Left lobe of liver (tissue), 2 donors: ENCODE results near the gene AURKAIP1. TPM values are rescaled to one million over a fixed set of nuclear protein-coding genes. Genes with fewer than 3 reads are reported as not detected.

Experiments used
- ATAC-seq: fragments of 200-7000 bp; cut with Tn5 transposase; one replicate; pipeline ENCODE4 v1.9.1; 2020; ENCODE audit warnings: mild to moderate bottlenecking, moderate library complexity
- DNase-seq: peaks from one replicate; pipeline ENCODE4 v3.0.0-alpha.2; 2020; ENCODE audit warnings: low spot score
- total RNA-seq: library from RNA; stranded (reverse); gene quantifications from one replicate; pipeline ENCODE4 v1.2.1, GENCODE V29; 2021
- donor health status: DM: no; HTN: no; CAD: no; lungs with moderate emphysema.
- donor health status: DM: no; HTN: yes; CAD: no.

AURKAIP1 gene
- total RNA-seq, 1 donor from 2014 or later: 130 TPM

DNA sequence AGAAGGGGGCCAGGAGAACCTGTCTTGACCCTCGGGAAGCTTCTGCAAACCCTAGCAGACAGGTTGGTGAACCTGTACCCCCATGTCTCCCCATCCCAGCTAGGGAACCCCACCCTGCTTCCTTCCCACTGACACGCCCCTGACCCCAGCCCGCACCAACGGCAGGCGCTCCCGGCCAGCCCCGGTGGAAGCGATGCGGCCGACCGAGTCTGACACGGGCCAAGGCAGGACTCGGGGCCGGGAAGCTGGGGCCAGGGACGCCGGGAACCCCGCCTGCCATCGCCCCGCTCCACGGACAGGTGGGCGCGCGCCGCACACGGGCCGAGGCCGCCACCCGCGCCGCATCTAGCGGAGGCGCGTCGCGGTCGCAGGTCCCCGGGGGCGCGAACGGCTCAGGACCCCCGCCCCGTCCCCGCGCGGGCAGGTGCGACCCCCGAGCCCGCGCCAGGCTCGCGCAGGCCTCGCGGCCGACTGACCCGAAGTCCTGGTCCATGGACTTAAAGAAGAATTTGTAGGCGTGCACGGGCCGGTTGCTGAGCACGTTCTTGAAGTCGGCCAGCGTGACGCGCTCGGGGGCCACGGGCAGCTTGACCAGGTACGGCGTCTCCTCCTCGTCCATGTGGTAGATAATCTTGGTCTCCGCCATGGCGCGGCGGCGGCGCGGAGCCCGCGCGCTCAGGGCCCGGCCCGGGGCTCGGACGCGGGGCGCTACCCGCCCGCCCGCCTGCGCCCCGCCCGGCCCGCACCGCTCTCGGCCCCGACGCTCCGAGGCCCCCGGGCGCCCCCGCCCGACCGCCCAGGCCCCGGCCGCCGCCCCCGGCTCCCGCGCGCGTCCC is 26.4 kb downstream of the AURKAIP1 start:
- peak; percentile 1 for ATAC-seq
- DNase-seq: peak; percentile 62

DNA sequence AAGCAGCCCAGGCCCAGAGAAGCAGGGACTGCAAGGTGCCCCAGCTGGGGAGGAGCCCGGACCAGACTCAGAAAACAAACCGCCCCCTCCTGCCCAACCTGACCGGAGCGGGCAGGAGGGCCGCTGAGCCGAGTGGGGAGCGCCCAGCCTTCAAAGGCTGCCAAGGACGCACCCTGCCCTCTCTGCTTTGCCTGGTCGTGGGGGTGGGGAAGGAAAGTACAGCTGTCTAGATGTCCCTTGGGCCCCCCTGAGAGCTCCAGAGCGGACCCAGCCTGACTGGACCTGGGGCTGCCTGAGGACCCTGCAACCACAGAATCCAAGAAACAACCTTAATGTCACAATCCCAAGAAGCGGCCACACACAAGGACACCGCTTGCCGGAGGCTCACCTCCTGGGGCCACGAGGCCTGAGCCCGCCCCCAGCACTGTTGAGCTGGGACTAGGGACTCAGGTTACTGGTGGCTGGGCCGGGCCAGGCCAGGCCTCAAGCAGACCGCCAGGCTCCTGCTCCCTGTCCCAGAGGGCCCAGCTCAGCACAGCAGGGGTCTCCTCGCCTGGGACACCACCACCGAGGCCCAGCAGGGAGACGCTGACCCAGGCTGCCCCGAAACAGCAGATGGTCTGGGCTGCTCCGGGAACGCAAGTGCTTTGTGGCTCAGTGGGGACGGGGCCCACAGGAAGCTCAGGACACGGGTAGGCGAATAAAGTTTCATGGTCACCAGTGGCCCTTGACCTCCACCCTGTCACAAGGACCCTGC is 27.2 kb downstream of the AURKAIP1 start:
- ATAC-seq: peak; percentile 58
- peak; percentile 83 for DNase-seq

DNA sequence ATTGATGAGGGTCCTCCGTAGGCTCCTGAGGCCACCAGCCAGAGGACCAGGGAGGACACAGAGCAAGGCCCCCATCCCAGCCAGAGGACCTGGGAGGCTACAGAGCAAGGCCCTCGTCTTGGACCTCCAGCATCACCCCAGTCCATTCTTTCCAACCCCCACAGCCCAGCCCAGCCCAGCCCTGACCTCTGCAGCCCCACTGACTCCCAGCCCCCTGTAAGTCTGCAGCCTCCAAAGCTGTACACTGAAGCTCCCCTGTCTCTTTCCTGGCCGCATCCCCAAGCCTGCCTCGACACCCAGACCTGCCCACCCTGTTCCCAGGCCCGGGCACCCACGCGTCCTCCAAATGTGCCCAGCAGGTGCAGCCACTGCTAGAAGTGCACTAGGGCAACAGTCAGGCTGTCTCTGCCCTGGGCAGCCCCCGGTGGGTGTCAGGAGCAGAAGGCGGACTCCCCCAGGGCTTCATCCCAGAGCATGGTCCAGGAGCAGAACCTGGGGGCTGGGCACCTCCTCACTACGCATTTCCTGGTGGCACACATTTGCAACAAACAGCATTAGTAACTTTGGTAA is 27.9 kb downstream of the AURKAIP1 start:
- no peak for ATAC-seq
- peak; percentile 45 for DNase-seq

DNA sequence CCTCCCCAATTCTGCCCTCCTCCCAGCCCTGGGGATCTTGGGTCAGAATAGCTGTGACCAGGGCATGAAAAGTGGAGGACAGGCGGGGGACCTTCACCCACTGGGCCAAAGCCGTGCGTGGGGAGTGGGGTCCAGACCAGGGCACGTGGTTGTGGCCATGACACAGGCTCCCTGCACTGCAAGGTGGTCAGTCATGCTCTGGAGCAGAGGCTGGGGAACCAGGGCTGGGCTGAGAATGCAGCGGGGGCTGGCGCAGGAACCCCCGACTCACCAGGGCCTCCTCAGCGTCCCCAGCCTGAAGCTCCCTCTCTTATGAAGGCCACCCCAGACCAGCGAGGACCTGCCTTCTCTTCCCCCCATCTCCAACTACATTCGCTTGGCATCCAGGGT is 28.5 kb downstream of the AURKAIP1 start:
- ATAC-seq: no peak

DNA sequence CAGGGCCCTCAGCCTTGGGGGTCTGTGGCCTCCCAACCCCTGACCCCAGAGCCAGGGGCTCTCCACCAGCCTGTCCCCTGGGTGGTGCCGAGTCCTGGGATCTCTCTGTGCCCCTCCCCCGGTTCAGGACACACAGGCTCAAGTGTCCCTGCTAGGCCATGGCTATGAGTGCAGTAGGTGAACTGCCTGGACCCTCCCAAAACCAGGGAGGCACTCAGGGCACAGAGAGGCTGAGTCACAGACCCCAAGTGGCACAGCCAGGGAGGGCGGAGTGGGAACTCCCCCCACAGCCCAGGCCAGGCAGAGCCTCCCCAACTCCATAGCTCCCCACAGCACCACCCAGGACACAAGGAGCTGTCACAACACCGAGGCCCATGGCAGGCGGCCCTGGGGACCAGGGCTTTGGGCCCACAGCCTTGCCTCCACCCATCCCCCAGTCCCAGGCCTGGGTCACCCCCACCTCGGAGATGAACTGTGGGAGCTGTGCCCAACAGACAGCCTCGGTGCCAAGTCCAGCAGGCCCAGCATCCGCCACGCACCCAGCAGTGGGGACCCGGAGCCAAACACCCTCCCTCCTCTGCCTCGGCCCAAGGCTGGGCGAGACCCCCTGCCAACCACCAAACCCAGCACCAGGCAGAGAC is 29.0 kb downstream of the AURKAIP1 start:
- peak; percentile 3 for ATAC-seq
- peak; percentile 70 for DNase-seq

More for the DNA sequence above, 28.5 kb downstream of the AURKAIP1 start:
- no peak for DNase-seq

DNA sequence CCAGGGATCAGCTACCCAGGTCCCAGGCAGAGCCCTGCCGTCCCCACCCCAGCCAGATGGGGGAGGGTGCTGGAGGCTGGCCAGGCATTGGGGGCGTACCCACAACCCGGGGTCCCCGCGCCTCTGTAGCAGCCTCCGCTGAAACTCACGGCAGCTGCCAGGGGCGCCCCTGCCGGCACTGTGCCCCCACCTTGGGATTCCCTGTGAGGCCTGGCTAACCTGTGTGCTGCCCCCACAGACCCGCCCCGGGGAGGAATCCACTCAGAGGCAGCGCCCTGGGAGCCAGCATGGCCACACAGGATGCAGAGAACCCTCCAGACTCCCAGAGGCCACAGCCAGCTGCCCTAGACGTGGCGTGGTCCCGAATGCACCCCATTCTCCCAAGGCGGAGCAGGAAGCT is 29.6 kb downstream of the AURKAIP1 start:
- DNase-seq (peak; percentile 50), ATAC-seq (no peak)

DNA sequence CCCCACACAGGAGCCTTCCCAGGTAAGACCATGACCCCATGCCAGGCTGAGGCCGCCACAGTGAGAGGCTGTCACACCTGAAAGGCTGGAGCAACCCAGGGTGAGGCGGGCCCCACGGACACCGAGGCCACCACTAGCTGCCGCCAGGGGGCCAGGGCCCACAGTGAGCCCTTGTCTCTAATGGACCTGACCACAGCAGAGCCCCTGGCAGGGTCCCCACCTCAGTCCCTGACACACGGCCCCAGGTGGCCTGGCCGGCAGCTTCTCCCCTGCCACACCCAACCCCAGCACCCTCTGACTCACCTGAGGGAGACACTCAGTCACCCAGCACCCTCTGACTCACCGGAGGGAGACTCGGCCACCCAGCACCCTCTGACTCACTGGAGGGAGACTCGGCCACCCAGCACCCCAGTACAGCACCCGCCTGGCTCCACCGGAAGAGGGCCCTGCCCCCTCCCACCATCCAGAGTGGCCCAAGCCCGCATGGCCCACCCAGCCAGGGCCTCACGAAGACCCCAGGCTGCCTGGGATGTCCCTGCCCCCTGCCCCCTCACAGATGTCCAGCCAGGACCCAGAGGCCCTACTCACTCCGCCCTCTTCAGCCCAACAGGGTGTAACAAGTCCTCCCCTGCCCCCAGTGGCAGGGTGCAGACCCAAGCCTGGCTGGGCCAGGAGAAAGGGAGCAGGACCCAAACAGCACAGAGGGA is 30.2 kb downstream of the AURKAIP1 start:
- DNase-seq: peak; percentile 60

DNA sequence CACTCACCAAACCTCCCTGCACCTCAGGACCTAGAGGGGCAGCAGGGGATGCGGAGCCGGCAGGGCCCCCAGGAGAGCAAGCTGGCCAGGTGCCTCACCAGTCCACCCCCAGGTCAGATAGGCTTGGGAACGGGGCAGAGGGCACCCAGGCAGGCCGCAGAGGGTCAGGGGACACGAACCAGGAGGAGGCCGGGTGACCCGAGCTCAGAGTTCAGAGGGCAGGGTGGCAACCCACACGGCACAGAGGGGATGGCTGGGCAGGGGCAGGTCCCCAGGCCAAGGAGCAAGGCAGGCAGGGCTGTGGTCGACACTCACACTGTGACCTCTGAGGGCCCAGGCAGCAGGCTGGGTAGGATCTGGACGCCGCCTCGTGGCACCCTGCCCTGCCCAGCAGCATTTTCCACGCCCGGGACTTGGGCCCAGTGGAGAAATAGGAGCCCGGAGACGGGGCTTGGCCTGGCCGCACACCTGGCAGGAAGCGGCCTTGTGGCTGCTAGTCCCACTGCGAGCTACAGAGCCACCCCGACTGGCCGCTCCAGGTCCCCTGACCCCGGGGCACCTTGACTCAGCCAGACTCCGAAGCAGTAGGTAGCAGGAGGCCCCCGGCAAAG is 31.1 kb downstream of the AURKAIP1 start:
- peak; percentile 64 for ATAC-seq
- peak; percentile 89 for DNase-seq

More for the DNA sequence above, 30.2 kb downstream of the AURKAIP1 start:
- peak; percentile 6 for ATAC-seq

DNA sequence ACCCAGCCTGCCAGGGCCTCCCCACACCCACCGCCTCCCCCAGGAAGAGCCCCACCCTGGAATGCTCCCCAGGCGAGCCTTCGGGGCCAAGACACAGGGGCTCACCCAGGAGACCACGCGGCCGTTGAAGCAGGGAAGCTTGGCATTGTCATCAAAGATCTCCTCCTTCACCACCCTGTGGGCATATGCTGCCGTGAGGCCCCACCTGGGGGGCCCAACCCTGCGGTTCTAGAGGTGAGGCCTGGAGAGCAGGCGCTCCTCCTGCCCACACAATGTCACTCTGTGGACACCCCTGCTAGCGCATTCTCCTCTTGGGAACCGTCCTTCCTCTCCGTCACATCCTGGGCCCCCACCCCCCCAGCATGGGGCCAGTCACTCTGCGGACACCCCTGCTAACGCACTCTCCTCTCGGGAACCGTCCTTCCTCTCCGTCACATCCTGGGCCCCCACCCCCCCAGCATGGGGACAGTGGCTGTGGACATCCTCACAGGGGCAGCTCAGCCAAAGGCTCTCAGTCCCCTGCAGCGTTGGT is 32.4 kb downstream of the AURKAIP1 start:
- ATAC-seq (no peak), DNase-seq (no peak)

DNA sequence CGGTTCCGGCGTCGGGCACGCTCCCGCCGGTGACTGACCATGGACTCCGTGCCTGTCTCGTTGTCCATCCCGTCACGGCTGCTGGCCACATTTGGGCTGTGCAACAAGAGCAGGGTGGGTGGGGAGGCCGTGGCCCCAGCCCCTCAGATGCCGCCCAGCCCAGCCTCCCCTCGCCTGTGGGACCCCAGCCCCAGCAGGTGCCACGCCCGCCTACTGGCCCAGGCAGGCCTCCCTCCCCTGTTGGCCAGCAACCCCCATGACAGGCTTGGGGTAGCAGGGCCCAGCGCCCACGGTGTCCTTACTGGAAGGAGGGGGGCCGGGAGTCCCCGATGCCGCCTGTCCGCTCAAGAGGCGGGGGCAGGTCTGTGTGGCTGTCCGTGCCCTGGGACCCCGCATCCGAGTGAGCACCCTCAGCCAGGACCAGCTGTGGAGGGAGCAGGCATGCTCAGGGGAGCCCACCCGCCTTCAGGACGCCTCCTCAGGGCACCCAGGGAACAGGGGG is 32.9 kb downstream of the AURKAIP1 start:
- DNase-seq (no peak), ATAC-seq (no peak)

DNA sequence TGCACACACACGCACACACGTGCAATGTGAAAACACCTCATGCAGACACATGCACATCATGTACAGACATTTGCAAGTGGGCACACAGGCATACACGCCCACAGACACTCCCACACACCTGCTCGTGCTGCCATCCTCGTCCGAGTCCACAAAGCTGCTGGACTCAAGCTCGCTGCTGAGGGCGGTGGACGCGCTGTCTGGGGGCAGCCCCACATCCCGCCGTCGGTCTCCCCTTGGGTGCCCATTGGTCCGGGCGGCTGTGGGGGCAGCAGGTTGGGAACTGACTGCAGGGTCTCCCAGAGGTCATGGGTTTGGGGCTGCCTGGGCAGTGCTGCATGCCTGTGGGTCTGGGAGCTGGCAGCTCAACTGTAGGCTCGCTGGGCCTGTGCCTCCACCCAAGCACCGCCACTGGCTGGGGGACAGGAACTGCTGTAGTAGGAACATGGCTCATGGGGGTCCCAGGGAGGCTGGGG is 33.4 kb downstream of the AURKAIP1 start:
- DNase-seq (no peak), ATAC-seq (no peak)

DNA sequence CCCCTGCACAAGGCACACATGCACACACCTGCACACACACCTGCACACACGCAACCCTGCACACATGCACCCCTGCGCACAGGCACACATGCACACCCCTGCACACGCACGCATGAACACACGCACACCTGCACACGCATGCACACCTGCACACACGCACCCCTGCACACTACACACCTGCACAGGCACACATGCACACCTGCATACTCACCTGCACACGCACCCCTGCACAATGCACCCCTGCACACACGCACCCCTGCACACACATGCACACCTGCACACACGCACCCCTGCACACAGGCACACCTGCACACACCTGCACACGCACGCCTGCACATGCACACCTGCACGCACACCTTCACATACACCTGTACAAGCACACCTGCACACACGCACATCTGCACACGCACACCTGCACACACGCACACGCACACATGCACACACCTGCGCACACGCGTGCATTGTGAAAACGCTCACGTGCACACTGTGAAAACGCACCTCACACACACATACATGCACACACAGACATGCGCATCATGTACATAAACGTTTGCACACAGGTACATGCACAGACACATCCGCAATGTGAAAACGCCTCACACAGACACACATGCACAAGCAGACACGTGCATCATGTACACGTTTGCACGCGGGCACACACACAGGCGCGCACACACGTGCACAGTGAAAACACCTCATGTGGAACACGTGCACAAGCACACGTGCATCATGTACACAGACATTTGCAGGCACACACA is 34.0 kb downstream of the AURKAIP1 start:
- ATAC-seq (no peak), DNase-seq (no peak)

DNA sequence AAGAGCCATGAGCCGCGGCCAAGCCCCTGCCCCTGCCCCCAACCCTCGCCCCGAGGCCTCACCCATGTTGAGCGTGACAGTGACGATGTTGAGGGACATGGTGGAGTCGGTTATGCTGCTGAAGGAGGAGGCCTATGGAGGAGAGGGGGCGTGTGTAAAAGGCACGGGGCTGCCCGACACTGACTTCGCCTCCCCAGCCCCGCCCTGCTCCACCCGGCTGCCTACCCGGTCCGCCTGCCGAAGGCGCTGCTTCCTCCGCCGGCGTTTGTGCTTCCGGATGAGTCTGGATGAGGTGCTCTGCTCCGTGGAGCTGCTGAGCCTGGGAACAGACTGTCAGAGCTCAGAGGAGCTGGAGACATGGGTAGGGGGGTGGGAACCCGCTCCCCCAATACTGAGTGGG is 34.8 kb downstream of the AURKAIP1 start:
- ATAC-seq (no peak), DNase-seq (no peak)

DNA sequence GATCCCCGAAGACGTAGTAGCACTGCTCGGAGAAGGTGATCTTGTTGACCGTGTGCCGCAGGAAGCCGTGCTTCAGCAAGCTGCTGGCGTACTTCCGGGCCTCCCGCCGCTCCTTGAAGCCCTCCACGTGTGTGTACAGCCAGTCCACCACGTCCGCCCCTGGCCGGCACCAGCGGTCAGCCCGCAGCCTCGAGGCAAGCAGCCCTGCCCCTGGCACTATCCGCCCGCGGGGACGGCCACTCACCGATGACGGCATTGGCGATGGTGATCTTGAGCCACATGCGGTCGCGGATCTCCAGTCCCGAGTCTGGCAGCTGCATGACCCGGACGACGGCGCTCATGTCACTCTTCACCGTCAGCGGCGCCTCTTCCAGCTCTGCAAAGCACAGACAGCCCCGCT is 36.7 kb downstream of the AURKAIP1 start:
- DNase-seq (no peak), ATAC-seq (no peak)

DNA sequence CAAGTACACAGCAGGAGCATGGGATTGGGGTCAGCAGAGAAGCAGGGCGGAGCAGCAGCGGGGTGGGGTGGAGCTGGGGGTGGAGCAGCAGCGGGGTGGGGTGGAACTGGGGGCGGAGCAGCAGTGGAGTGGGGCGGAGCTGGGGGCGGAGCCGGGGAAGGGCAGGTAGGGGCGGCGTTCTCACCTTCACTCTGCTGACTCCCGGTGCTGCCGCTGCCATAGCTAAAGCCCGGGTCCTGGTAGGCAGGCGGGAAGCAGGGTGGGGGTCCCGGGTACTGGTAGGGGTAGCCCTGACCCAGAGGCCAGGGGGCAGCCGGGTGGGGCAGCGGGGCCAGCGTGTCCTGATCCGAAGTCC is 37.2 kb downstream of the AURKAIP1 start:
- ATAC-seq: peak; percentile 16
- no peak for DNase-seq

DNA sequence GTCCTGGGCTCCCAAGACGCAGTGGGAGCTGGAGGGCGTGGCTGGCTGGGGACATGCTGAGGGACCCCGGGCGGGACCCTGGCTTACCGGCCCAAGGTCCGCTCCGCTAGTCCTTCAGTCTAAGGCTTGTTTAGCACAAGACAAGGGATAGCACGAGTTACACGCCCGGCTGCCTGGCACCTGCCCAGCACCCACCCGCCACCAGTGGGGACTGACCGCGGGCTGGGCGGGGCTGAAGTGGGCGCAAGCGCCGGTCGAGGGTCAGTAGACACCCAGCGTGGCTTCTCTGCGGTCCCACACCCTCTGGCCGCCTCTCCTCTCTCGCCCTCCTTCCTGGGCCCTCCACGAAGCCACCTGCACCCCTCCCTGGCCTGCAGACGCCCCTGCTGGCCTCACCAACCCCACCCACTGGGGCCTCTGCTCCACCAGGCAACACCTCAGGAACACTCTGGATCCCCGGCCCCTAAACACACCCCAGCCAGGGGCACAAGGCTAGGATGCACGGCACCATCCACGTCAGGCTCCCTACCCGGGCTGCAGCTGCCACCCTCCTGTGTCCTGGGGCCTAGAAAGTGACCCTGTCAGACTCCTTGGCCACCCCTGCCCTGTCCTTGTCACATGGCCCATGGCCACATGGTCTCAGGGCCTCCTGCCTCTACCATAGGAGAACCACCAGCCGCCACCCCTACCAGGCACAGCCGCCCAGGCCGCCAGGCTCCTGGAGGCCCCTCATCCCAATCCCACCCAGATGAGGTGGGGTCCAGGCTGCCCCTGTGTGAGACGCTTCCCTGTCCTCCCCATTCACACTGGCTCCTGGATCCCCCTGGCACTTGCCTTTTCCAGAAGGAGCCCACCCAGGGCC is 37.8 kb downstream of the AURKAIP1 start:
- ATAC-seq: no peak
- DNase-seq: no peak

DNA sequence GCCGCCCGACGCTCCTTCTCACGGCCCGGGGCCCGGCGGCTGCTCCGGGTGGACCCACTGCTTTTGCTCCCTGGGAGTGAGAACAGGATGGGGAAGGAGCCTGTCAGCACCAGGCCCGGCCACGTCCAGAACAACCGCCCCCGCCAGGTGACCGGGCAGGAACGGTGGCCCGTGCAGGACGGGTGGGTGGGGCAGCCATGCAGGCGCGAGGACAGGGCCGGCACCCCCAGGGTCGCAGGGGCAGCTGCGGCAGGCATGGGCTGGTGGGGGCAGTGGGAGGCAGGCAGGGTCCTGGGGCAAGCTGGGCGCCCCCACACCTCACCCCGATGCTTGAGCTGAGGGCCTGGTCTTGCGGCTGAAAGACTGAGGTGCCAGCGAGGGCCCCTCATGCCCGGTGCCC is 38.6 kb downstream of the AURKAIP1 start:
- DNase-seq: no peak

DNA sequence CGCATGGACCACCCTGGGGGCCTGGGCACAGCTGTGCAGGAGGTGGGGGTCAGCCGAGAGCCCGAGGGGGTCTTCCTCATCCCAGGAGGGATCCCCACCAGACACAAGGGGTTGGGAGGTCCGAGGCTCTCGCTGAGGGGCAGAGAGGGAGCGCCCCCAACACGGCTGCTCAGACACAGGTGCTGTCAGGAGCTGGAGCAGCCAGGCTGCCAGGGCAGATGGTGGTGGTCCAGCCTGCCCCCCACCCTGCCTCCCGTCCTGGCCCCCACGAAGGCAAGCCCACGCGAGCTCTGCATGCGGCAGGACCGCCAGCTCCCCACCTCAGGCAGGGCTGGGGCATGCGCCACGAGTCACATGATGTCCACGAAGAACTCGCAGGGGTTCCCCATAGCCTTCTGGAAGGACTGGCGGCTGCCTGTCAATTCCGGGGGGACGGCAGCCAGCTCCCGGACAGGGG is 39.2 kb downstream of the AURKAIP1 start:
- no peak for DNase-seq
- ATAC-seq: no peak

More for the DNA sequence above, 38.6 kb downstream of the AURKAIP1 start:
- no peak for ATAC-seq
